K562 (cell line): ENCODE results near the gene GGA2. TPM values are rescaled to one million over a fixed set of nuclear protein-coding genes. Genes with fewer than 3 reads are reported as not detected.
A peak's percentile ranks its signal among the peaks of the same experiment; 100 is the strongest.

ENCODE experiments used
- ATF1 ChIP-seq, 2 experiments: fragments of 450-650 bp in 1 of 2; IDR thresholded peaks; 2 replicates each; pipeline ENCODE4 v1.6.1; 2016; ENCODE audit warnings: missing compliant biosample characterization in 1 of 2, missing genetic modification characterization in 1 of 2
- FOXA1 ChIP-seq: fragments of 450-650 bp; IDR thresholded peaks from 2 replicates; pipeline ENCODE4 v1.6.1; 2016; ENCODE audit warnings: mild to moderate bottlenecking, borderline replicate concordance
- GTF2A2 ChIP-seq: IDR thresholded peaks from 2 replicates; pipeline ENCODE4 v1.6.1; 2016; ENCODE audit warnings: mild to moderate bottlenecking, missing genetic modification characterization, missing compliant biosample characterization
- KAT7 ChIP-seq: sonication (generic); formaldehyde crosslinking; IDR thresholded peaks from 2 replicates; pipeline ENCODE4 v1.8.0; 2022; ENCODE audit warnings: missing genetic modification reagents, mild to moderate bottlenecking, borderline replicate concordance
- NELFE ChIP-seq: IDR thresholded peaks from 2 replicates; pipeline ENCODE4 v1.6.1; 2011; ENCODE audit warnings: mild to moderate bottlenecking; ENCODE audit not compliant: insufficient read depth, insufficient read length
- NFIX ChIP-seq: fragments of 250-450 bp; sonication (Bioruptor Pico); IDR thresholded peaks from 2 replicates; pipeline ENCODE4 v1.4.0; 2020; ENCODE audit warnings: low read depth, mild to moderate bottlenecking, moderate library complexity
- NFXL1 ChIP-seq: fragments of 450-650 bp; formaldehyde crosslinking; IDR thresholded peaks from 2 replicates; pipeline ENCODE4 v1.4.0; 2021; ENCODE audit warnings: mild to moderate bottlenecking
- POLR3G ChIP-seq: IDR thresholded peaks from 2 replicates; pipeline ENCODE4 v1.6.1; 2011; ENCODE audit not compliant: insufficient read length, insufficient replicate concordance; ENCODE audit errors: extremely low read depth
- SETDB1 ChIP-seq: IDR thresholded peaks from one replicate; pipeline ENCODE4 v1.6.1; 2012; ENCODE audit warnings: low read length, control low read depth, inconsistent platforms
- SIN3A ChIP-seq, 2 experiments: fragments of 150-350 bp in 1 of 2; IDR thresholded peaks; 2 replicates each; pipeline ENCODE4 v1.6.1; 2011 to 2016; ENCODE audit warnings: borderline replicate concordance in 2 of 2, low read depth in 2 of 2, low read length in 2 of 2, mild to moderate bottlenecking in 2 of 2, moderate library complexity in 2 of 2; ENCODE audit not compliant: control insufficient read depth in 1 of 2
- STAG1 ChIP-seq: sonication (generic); formaldehyde crosslinking; IDR thresholded peaks from 2 replicates; pipeline ENCODE4 v1.5.0; 2020; ENCODE audit warnings: missing genetic modification reagents, borderline replicate concordance
- ZC3H11A ChIP-seq: IDR thresholded peaks from 2 replicates; pipeline ENCODE4 v1.6.1; 2012; ENCODE audit warnings: low read depth, low read length, improper control_type of control experiment
- ZEB2 ChIP-seq: fragments of 450-650 bp; IDR thresholded peaks from 2 replicates; pipeline ENCODE4 v1.6.1; 2016
- ZFX ChIP-seq: sonication (generic); formaldehyde crosslinking; IDR thresholded peaks from 2 replicates; pipeline ENCODE4 v1.8.0; 2022; ENCODE audit warnings: mild to moderate bottlenecking, missing genetic modification reagents, moderate library complexity
- ZNF561 ChIP-seq: fragments of 450-650 bp; formaldehyde crosslinking; conservative IDR thresholded peaks from 2 replicates; pipeline ENCODE4 v1.4.0; 2020; ENCODE audit warnings: mild to moderate bottlenecking, moderate library complexity
- polyA plus RNA-seq, 8 experiments: library from polyadenylated mRNA; depleted of rRNA in 4 of 8; stranded (reverse) in 5 of 8; unstranded in 3 of 8; fragments of >200 nt; fragmentation: Nextera tagmentation in 2 of 8; fragmentation: Illumina TruSeq in 1 of 8; extraction: Ambion mirVana in 2 of 8; extraction: Trizol in 1 of 8; gene quantifications; 2 replicates each; pipeline versions ENCODE4 v1.2.1 to v1.2.3, GENCODE V29; 2011 to 2014; ENCODE audit warnings: inconsistent platforms in 1 of 8, missing spikeins in 1 of 8
- total RNA-seq, 7 experiments: library from RNA; depleted of rRNA in 6 of 7; stranded (reverse); fragments of >200 nt in 6 of 7; fragmentation: Illumina TruSeq in 2 of 7; extraction: Trizol in 2 of 7; gene quantifications; 2 replicates each; pipeline versions ENCODE4 v1.2.1 to v1.2.3, GENCODE V29; 2011 to 2021; ENCODE audit warnings: low replicate concordance in 1 of 7
- TF ChIP-seq, protein P1 (sequence below): fragments of 250-450 bp; sonication (Bioruptor Pico); IDR thresholded peaks from 2 replicates; pipeline ENCODE4 v1.4.0; 2020; ENCODE audit warnings: borderline replicate concordance
- TF ChIP-seq, protein P2 (sequence below): fragments of 250-450 bp; sonication (Bioruptor Pico); IDR thresholded peaks from 2 replicates; pipeline ENCODE4 v1.8.0; 2022; ENCODE audit warnings: moderate library complexity, mild to moderate bottlenecking, inconsistent platforms
- TF ChIP-seq, protein P3 (sequence below): fragments of 450-650 bp; IDR thresholded peaks from 2 replicates; pipeline ENCODE4 v1.6.1; 2016; ENCODE audit warnings: borderline replicate concordance
- TF ChIP-seq, protein P4 (sequence below): fragments of 450-650 bp; formaldehyde crosslinking; IDR thresholded peaks from 2 replicates; pipeline ENCODE4 v1.4.0; 2022; ENCODE audit warnings: mild to moderate bottlenecking, moderate library complexity

Gene GGA2
- total and polyA plus RNA-seq, 9 of the 15 experiments (the other 6 are each of a cell fraction or from before 2014, with no cell fraction given), result 11.9 to 133 (median 66.3) TPM

DNA sequence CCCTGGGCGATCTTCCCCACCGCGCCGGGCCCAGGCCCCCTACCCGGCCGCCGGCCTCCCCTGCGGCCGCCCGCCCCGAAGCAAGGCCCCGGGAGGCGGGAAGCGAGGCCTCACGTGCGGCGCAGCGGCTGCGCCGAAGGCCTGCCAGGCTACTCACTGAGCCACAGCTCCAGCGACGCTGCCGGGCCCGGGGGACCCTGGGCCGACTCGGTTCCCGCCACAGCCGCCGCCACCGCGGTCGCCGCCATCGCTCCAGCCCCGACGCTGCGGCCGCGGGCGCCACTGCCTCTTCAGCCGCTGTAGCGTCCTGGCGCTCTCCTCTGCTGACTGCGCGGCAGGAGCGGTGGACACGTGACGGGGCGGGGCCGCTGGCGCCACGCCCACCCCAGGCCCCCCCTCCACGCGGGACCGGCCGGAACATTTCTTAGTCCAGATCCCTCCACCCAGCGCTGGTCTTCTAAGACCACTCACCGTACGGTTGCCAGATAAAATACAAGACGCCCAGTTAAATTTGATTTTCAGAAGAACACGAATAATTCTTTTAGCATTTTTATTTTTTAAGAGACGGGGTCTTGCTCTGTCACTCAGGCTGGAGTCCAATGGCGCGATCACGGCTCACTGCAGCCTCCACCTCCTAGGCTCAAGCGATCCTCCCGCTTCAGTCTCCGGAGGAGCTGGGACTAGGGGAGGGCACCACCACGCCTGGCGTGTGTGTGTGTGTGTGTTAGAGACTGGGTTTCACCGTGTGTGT lies at the start of gene GGA2 (continued):
- TF ChIP-seq, protein P1, sequence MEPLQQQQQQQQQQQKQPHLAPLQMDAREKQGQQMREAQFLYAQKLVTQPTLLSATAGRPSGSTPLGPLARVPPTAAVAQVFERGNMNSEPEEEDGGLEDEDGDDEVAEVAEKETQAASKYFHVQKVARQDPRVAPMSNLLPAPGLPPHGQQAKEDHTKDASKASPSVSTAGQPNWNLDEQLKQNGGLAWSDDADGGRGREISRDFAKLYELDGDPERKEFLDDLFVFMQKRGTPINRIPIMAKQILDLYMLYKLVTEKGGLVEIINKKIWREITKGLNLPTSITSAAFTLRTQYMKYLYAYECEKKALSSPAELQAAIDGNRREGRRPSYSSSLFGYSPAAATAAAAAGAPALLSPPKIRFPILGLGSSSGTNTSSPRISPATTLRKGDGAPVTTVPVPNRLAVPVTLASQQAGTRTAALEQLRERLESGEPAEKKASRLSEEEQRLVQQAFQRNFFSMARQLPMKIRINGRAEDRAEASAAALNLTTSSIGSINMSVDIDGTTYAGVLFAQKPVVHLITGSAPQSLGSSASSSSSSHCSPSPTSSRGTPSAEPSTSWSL (CRISPR knock-in tag), result no peak
- no peak for TF ChIP-seq NFXL1 (CRISPR knock-in tag)
- no peak for TF ChIP-seq NELFE
- no peak for TF ChIP-seq NFIX (CRISPR knock-in tag)
- TF ChIP-seq STAG1, result no peak
- no peak for TF ChIP-seq ATF1 (CRISPR knock-in tag; IDR thresholded peaks at IDR 0.05)
- peak; percentile 35 for TF ChIP-seq ATF1 (tag; IDR thresholded peaks at IDR 0.05)
- TF ChIP-seq POLR3G, result no peak
- TF ChIP-seq FOXA1, result no peak
- no peak for TF ChIP-seq ZEB2
- peak in 1 of 2 experiments; percentile 86; a peak in 1 of 4 replicates for TF ChIP-seq SIN3A (IDR thresholded peaks at IDR 0.05; ENCODE audit: borderline replicate concordance in 2 of 2, control insufficient read depth in 1 of 2, low read depth in 2 of 2, low read length in 2 of 2)
- no peak for TF ChIP-seq ZC3H11A
- no peak for TF ChIP-seq SETDB1
- no peak for TF ChIP-seq ZNF561
- peak; percentile 80 for TF ChIP-seq ZFX (CRISPR knock-in tag)
- no peak for TF ChIP-seq KAT7
- TF ChIP-seq GTF2A2, result no peak
- TF ChIP-seq, protein P2, sequence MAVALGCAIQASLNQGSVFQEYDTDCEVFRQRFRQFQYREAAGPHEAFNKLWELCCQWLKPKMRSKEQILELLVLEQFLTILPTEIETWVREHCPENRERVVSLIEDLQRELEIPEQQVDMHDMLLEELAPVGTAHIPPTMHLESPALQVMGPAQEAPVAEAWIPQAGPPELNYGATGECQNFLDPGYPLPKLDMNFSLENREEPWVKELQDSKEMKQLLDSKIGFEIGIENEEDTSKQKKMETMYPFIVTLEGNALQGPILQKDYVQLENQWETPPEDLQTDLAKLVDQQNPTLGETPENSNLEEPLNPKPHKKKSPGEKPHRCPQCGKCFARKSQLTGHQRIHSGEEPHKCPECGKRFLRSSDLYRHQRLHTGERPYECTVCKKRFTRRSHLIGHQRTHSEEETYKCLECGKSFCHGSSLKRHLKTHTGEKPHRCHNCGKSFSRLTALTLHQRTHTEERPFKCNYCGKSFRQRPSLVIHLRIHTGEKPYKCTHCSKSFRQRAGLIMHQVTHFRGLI (CRISPR knock-in tag), result no peak
- TF ChIP-seq, protein P3, sequence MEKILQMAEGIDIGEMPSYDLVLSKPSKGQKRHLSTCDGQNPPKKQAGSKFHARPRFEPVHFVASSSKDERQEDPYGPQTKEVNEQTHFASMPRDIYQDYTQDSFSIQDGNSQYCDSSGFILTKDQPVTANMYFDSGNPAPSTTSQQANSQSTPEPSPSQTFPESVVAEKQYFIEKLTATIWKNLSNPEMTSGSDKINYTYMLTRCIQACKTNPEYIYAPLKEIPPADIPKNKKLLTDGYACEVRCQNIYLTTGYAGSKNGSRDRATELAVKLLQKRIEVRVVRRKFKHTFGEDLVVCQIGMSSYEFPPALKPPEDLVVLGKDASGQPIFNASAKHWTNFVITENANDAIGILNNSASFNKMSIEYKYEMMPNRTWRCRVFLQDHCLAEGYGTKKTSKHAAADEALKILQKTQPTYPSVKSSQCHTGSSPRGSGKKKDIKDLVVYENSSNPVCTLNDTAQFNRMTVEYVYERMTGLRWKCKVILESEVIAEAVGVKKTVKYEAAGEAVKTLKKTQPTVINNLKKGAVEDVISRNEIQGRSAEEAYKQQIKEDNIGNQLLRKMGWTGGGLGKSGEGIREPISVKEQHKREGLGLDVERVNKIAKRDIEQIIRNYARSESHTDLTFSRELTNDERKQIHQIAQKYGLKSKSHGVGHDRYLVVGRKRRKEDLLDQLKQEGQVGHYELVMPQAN, result no peak
- TF ChIP-seq, protein P4, sequence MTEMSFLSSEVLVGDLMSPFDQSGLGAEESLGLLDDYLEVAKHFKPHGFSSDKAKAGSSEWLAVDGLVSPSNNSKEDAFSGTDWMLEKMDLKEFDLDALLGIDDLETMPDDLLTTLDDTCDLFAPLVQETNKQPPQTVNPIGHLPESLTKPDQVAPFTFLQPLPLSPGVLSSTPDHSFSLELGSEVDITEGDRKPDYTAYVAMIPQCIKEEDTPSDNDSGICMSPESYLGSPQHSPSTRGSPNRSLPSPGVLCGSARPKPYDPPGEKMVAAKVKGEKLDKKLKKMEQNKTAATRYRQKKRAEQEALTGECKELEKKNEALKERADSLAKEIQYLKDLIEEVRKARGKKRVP (CRISPR knock-in tag), result no peak
